NCI-H510A treated with DMSO at 0.1 percent for 48 hours (cell line): ENCODE results near the gene ASAH2.
"Not testable (repeated sequence)": the region's sequence is repeated elsewhere in the genome, so short reads cannot be mapped to it uniquely, and the experiment has no call there.

Experiments used
- DNase-seq: peaks from one replicate; lab custom pipeline; 2025; lab: John Stamatoyannopoulos, UW

ASAH2 gene

DNA sequence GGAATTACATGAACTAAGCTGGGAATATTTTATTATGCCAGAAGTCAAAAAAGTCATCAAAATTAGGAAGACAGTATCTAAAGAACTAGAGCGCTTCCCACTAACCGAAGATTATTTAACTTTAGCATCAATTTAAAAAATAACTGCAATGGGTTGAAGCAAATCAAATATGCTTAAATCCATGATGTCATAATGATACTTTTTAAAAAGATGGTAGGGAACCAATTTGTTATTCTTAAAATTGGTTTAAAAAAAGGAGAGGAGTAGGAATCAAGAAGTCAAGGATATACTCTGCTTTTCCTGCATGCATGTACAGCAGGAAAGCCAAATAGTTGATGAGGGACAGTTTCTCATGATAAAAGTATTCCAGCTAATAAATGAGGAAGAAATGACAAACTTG is 3.2 kb upstream of the ASAH2 start:
- no peak for DNase-seq

DNA sequence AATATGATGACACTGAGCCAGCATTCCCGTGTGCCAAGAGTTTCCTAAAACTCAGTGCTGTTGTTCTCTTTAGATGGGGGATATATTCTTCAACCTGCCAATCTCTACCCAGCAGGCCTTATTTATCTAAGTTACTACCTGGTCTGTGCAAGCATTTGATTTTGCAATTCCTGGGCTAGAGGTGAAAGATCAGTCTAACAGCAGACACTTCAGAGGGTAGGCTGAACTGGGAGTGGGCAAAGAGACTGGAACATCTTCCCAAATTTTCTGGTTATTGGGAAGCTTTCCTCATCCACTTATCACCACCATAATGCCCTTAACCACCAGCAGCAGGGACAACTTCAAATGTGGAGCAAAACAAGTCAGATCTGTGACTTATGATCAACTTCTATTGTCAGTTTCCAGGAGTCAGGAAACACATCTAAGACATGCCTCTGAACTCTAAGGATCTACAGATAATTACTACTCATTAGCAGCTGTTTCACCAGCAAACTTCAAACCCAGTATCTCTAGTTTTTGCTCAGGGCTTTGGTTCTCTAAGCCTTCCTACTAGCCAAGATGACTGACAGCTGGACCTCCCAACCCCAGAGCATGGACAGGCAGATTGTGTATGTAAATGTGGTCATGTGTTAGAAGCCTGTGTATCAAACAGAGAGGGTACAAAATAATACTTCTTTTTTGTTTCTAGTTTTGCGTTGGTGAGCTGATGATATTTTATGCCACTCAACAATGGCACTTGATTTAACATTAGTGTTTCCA is 1.0 kb downstream of the ASAH2 start:
- no peak for DNase-seq

DNA sequence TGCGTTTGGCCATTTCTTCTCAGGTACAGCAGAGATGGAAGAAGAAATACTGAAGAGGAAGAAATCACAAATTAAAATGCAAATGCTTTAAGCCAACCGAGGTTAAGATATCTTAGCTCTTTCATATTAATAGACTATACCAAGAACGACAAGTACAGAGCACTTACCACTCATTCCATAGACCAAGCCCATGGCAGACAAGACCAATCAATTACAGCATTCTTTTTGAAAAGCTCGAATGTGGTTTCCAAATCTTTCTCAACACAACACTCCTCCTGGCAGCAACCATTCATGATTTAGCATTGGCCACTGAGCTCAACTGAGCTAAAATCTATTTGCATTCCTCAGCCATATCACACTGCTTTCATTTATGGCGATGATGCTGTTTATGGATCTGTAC is 2.7 kb downstream of the ASAH2 start:
- no peak for DNase-seq

DNA sequence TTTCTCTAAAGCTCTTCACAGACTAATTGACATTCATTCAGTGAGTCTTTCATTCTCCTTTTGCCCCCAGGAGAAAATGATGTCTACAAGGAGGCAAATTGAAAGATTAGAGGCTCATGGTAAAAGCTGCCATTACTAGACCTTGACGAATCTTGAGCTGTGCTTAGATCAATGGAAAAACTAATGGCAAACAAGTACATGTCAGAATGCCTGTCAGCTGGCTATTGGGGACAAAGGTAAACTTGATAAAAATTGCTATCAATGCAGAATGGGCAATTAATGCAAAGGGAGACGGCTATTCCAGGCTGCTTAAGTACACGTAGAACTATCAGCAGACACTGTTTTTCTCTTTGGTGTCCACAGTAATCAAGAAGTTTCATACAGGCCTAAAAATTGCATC is 3.3 kb downstream of the ASAH2 start:
- DNase-seq = no peak

DNA sequence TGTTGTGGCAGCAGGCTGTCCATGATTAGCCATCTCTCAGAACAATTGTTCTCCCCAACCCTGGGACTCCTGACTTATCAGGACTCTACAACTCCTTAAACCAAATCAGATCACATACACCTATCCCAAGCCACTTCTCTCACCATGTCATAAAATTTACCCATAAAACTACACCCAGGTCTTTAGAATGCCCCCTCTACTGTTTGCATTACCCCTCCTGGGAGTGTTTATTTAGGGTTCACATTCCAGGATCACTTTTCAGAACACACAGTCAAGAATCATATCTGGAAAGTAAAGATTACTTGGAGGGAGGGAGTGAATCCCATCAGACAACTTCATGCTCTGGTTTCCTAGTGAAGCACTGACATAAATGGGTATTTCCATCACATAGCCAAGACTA is 7.1 kb downstream of the ASAH2 start:
- DNase-seq = no peak

DNA sequence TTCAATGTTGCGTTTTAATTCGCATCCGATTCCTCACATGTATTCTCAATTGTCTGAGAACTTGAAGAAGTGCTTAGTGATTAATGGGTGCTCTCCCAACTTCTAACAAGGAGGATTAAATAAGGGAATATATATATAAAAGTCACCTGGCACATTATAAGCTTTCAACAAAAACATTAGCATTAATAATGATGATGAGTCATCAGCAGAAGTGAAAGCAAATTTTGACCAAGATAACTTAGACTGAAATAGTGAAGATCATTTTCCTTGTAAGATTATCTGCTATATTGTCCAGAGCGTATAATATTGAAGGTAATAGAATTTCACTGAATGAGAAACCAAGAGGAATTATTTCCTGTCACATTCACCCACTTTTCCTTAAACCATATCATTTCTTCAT is 8.5 kb downstream of the ASAH2 start:
- DNase-seq = no peak

DNA sequence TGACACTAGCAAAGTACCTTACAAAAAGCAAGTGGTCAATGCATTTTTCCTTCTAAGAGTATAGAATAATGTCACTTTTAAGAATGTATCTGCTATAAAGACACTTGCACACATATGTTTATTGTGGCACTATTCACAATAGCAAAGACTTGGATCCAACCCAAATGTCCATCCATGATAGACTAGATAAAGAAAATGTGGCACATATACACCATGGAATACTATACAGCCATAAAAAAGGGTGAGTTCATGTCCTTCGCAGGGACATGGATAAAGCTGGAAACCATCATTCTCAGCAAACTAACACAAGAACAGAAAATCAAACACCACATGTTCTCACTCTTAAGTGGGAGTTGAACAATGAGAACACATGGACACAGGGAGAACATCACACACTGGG is 9.8 kb downstream of the ASAH2 start:
- DNase-seq = not testable (repeated sequence)

DNA sequence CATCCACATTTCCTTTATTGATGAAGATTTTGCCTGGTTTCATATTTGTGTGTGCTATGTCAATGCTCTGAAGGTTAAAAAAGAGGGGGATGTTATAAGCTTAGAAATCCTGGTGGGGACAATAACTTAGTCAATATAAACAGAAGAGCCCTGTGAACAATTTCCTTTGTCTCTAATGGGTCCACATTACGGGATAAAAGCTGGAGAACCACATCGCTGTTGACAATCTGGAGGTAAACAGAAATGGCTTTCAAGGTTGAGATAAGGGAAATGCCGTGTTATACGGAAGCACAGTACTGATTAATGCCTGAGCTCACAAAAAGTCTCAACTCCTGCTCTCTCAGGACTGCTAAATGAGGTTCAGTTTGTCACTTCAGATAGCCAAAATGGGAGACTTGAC is 16.8 kb downstream of the ASAH2 start:
- no peak for DNase-seq

DNA sequence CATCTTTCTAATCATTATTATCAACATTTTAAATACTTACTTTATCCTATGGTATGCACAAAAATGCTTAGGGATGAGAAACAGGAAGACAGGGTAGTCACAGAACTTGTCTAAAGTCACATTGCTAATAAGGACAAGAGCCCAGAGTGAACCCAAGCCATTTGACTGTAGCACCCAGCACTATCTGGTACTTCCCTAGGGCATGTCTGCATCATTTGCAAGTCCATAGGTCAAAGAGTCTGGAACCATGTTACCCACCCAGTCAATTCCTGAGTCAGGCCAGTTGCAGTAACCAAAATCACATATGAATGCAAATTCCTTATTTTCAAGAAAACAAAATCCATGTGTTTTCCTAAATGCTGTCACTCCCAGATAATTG is 19.1 kb downstream of the ASAH2 start:
- no peak for DNase-seq

DNA sequence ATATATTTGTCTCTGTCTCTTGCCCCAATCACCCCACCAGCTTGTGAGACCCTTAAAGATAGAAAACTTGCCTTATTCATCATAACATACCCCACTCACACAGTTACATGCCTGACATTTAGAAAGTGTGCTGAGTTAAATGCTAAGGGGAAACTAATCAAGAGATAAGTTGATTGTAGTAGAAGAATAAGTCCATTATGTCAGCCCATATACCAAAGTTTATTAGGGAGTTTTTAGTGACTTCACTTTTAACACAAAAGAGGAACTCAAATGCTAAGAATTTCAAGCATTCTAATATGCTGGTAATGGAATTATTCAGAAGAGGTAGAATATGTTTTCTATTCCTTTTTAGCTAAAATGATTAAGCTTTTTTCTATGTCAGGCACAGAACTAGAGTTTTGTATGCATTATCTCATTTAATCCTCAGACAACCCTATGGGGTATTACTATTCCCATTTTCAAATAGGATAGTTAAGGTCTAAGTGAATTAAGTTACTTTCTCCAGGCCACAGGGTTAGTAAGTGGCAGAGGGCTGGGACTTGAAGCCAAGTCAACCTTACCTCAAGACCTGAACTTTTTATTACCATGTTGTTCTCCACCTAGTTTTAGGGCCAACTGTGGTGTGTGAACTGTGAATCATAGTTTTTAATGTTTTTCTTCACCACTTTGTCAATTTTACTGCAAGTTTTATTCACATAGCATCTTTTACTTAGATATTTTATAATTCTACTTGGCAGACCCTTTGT is 19.6 kb downstream of the ASAH2 start:
- no peak for DNase-seq

DNA sequence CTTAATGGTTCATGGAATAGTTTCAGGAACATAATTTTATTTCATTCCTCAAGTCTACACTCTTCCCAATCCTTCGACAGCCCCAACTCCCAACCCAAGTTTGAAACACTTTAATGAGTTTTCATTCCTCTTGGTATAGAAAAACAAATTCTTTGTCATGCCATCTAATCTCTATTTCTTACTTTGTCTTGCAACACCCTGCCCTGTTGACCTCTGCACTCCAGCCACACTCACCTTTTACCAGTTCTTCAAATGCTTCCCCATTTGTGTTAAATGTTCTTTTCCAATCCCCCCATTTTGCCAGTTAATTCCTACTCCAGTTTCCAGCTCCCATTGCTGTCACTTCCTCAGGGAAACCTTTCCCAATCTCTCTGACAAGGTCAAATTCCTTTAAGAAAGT is 21.9 kb downstream of the ASAH2 start:
- no peak for DNase-seq

DNA sequence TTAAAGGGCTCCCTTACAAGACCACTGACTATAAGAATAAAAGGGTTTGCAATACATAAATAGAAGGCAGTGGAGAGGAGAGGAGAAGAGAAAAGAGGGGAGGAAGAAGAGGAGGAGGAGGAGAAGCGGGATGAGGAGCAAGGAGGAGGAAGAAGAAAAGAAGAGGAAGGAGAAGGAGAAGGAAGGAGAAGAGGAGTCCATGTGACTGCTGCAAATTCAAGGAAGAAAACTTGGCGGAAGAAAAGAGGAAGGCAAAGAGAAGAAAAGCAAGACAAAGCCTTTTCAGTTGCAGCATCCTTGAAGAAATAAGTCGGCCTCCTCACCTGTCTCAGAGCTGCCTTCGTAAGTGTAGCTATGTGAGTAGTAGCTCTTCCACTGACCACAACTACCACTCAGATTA is 22.6 kb downstream of the ASAH2 start:
- DNase-seq = no peak

DNA sequence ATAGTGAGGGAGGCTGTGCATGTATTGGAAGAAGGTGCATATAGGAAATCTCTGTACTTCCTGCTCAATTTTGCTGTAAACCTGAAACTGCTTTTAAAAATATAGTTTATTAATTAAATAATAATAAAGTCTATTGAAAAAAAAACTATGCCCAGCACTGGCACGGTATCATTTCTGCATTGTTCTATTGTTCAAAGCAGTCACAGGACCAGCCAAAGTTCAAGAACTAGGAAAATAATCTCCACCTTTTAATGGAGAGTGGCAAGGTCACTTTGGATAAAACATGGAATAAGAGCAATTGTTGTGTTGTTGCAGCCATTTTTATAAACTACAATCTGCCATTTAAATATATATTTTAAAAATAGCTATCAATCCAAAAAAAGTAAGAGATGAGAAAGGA is 24.7 kb downstream of the ASAH2 start:
- DNase-seq = no peak

DNA sequence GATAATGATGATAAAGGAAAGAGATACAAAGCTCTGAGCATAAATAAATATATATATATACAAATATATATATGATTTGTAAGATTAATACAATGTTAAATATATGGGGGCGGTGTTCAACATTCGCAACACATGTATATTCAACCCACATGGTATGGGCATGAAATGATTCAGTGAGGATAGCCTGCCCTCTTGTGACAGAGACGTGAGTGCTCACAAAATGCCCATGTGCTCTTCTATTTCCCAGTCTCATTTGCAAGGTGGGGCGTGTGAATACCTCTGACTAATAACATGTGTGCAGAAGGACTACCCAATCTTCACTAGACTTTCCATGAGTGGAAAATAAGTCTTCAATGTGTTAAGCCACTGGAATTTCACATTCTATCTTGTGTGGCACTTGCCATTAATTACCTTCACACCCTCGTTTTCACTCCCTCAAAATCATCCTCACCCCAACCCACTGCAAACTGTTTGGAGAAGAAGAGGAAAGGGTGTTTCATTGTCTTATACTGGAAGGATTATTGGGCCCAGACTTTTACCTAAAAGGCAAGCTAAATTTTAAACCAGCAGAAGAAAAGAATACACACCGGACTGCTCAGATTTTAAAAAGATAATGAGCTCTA is 26.9 kb downstream of the ASAH2 start:
- DNase-seq = peak; percentile 51

DNA sequence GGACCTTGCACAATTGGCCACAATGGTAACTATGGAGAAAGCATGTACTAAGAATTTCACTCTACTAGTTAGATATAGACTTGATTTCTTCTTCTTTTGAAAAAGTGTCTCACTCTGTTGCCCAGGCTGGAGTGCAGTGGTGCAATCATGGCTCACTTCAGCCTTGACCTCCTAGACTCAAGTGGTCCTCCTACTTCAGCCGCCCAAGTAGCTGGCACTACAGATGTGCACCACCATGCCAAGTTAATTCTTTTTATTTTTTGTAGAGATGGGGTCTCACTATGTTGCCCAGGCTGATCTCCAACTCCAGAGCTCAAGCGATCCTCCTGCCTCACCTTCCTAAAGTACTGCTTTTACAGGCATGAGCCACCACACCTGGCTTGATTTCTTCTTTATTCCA is 29.1 kb downstream of the ASAH2 start:
- no peak for DNase-seq

DNA sequence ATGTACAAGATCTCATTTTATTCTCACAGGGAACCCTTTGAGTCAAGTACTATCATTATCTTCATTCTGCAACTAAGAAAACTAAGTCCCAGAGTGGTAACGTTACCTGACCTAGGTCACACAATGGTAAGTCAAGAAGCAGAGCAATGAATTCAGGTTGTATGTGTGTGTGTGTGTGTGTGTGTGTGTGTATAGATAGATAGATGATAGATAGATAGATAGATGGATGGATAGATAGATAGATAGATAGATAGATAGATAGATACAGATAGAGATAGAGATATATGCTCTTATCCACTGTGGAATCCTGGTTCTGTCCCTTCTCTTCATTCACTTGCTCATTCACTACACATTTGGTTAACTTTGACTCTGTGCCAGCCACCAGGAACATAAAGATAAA is 29.8 kb downstream of the ASAH2 start:
- no peak for DNase-seq

DNA sequence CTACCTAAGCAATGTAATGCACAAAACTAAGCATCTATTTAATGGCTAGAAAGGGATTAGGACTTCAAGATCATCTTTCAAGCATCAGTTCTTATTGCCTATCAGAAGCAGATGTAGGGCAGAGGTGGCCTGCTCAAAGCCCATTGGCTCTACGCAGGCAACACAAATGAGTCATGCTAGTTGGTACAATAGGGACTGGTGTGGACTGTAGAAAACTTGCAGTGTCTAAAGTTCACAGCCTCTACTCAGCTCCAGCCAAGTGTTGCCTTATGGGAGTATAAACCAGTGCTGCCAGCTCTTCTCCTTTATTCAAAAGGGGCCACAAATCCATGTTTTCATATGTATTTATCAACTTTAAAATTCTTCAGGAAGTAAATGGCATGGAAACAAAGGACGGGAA is 31.7 kb downstream of the ASAH2 start:
- DNase-seq = no peak

DNA sequence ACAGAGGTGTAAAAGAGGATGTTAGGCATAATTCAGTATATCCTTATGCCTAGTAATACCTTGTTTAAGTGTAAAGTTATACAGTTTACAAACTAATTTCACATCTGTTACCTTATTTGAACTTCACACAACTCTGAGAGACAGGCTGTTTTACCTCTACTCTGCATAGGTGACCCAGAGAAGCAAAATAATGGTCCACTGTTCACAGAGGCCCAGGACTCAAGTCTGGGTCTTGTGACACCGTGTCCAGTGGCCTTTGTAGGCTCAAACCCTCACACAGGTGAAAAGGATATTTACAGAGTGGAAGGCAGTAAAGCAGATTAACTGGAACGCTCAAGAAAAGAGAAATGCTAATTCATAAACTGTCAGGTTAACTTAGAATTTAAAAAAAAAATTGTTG is 32.1 kb downstream of the ASAH2 start:
- DNase-seq = no peak

DNA sequence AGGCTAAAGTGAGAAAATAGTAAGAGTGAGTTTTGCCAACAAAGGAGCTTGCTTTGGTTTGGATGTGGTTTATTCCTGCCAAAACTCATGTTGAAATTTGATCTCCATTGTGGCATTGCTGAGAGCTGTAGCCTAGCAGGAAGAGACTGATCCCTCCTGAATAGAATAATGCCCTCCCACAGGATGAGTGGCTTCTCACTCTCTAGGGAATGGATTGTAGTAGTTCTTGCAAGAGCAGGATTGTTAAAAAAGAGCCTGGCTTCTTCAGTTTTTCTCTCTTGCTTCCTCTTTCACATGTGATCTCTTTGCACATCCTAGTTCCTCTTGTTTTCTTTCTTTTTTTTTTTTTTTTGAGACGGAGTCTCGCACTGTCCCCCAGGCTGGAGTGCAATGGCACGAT is 34.4 kb downstream of the ASAH2 start:
- peak; percentile 34 for DNase-seq

DNA sequence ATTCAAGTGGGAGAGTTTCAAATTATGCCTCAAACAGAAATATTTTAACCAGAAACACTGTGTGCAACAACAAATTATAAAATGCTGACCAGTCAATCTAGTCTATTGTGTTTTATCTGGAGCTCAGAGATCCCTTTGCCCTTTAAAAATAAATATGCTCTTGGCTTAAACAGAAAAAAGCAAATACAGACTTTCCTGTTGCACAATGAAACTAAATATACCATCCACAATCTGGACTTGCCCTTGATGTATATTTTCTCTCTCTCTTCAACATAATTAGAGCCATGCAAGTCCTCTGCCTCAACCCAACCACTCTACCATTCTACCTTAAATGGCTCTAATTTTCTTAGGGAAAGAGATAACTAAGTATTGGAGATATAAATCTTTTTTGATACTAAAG is 34.9 kb downstream of the ASAH2 start:
- DNase-seq = peak; percentile 7

DNA sequence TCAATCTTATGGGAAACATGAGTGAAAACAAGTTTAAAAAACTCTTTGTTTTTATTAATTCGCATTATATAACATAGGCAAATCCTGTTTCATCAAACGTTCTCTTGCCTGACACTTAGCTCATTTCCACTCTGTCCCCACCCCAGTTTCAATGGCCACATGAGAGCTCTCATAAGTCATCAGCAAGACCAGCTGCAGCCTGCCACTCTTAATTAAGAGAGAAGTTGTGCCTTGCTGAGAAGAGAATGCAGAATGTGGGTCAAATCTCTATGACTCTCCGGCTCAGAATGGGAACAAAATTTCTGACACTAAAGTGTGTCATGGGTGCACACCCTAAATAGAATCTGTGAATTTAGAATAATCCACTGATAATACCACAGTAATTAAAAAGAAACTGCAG is 39.6 kb downstream of the ASAH2 start:
- DNase-seq = no peak

DNA sequence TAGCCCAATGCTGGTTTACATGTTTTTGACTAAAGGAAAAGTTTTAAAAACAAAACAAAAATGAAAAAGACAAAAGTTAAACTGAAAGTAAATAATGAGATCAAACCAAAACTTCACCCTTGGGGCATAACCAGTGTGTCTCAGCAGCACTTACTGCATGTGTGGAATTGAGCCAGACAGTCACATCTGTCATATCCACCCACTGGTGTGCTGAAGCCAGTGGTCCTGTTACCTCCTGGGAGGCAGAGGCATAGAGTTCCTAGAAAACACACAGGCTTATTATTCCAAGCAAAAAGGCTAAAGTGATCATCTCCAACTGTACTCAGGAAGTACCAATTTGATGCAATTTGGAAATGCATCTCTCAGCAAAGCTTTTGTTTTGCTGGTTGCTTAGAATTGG is 40.4 kb downstream of the ASAH2 start:
- no peak for DNase-seq
